Natural killer cell treated with Interleukin-12 subunit alpha and Interleukin-12 subunit beta and Interleukin-15 and Interleukin-18, amount 100 ng/mL, for 72 hours (primary cell): ENCODE results near the gene NGF. TPM values are rescaled to one million over a fixed set of nuclear protein-coding genes. Genes with fewer than 3 reads are reported as not detected.

Experiments
- ATAC-seq, 2 donors: fragments of 150-1000 bp; cut with Tn5 transposase in 1 of 2; sonication (Bioruptor Pico), chemical (Tn5 transposase) in 1 of 2; 2 replicates each; pipeline ENCODE4 v1.10.0; 2021
- DNase-seq: peaks from one replicate; pipeline ENCODE4 v3.0.0; 2022; ENCODE audit warnings: low spot score
- H3K27ac Mint-ChIP-seq, 2 donors: 1 replicate in 1 of 2; 2 replicates in 1 of 2; pipeline ENCODE4 v1.8.0; 2022; ENCODE audit warnings: mixed read lengths in 2 of 2, mild to moderate bottlenecking in 1 of 2, moderate library complexity in 1 of 2
- H3K27me3 Mint-ChIP-seq, 2 donors: 1 replicate in 1 of 2; 2 replicates in 1 of 2; pipeline ENCODE4 v1.8.0; 2022; ENCODE audit warnings: mixed read lengths in 2 of 2
- H3K36me3 Mint-ChIP-seq: one replicate; pipeline ENCODE4 v1.8.0; 2022; ENCODE audit warnings: mixed read lengths
- H3K4me1 Mint-ChIP-seq, 2 donors: 1 replicate in 1 of 2; 2 replicates in 1 of 2; pipeline ENCODE4 v1.8.0; 2022; ENCODE audit warnings: low read depth in 2 of 2, mixed read lengths in 2 of 2, mild to moderate bottlenecking in 1 of 2
- H3K4me3 Mint-ChIP-seq: one replicate; pipeline ENCODE4 v1.8.0; 2022; ENCODE audit warnings: mixed read lengths
- H3K9me3 Mint-ChIP-seq: 2 replicates; pipeline ENCODE4 v1.8.0; 2022; ENCODE audit warnings: mixed read lengths
- total RNA-seq, 2 donors: library from RNA; stranded (reverse); gene quantifications; one replicate each; pipeline ENCODE4 v1.2.3, GENCODE V29; 2022

Gene NGF
- total RNA-seq, 2 donors from 2014 or later: not detected

GRCh38 chr1:115293899-115294298 lies 44.1 kb downstream of the NGF start:
- Mint-ChIP-seq H3K36me3 (no peaks in the 10 kb centered on the region), H3K27me3 (peaks cover 14 to 37% of the 10 kb centered on the region in 2 donors), H3K27ac (no peak overlapping the region), H3K4me3 (no peak overlapping the region), H3K9me3 (no peaks in the 10 kb centered on the region), H3K4me1 (no peaks in the 10 kb centered on the region)
- DNase-seq (no peak), ATAC-seq (no peak)

GRCh38 chr1:115293006-115293405 lies 45.0 kb downstream of the NGF start:
- H3K27me3 Mint-ChIP-seq: peaks cover 14 to 37% of the 10 kb centered on the region in 2 donors
- H3K27ac Mint-ChIP-seq: no peak overlapping the region
- H3K36me3 Mint-ChIP-seq: no peaks in the 10 kb centered on the region
- ATAC-seq (no peak), DNase-seq (no peak)
- no peak overlapping the region for H3K4me3 Mint-ChIP-seq
- no peaks in the 10 kb centered on the region for H3K4me1 Mint-ChIP-seq
- H3K9me3 Mint-ChIP-seq: no peaks in the 10 kb centered on the region

- H3K4me1 Mint-ChIP-seq: no peaks in the 10 kb centered on the region
- ATAC-seq: no peak
- peaks cover 14 to 37% of the 10 kb centered on the region in 2 donors for H3K27me3 Mint-ChIP-seq
These were observed 46.3 kb downstream of the NGF start for GRCh38 chr1:115291741-115292140.

GRCh38 chr1:115289940-115290339 lies 48.1 kb downstream of the NGF start:
- H3K27ac Mint-ChIP-seq: no peak overlapping the region

More at GRCh38 chr1:115291741-115292140, 46.3 kb downstream of the NGF start:
- no peak for DNase-seq
- H3K9me3 Mint-ChIP-seq: no peaks in the 10 kb centered on the region
- no peaks in the 10 kb centered on the region for H3K36me3 Mint-ChIP-seq
- H3K4me3 Mint-ChIP-seq: no peak overlapping the region
- H3K27ac Mint-ChIP-seq: no peak overlapping the region

GRCh38 chr1:115288591-115289198 lies 49.4 kb downstream of the NGF start:
- Mint-ChIP-seq H3K27me3 (peaks cover 14 to 18% of the 10 kb centered on the region in 2 donors), H3K4me3 (no peak overlapping the region), H3K36me3 (no peaks in the 10 kb centered on the region), H3K27ac (no peak overlapping the region), H3K4me1 (no peaks in the 10 kb centered on the region), H3K9me3 (no peaks in the 10 kb centered on the region)
- ATAC-seq: no peak
- DNase-seq: no peak

More at GRCh38 chr1:115289940-115290339, 48.1 kb downstream of the NGF start:
- ATAC-seq (no peak), DNase-seq (no peak)
- Mint-ChIP-seq H3K27me3 (peaks cover 14 to 26% of the 10 kb centered on the region in 2 donors), H3K4me3 (no peak overlapping the region), H3K4me1 (no peaks in the 10 kb centered on the region), H3K9me3 (no peaks in the 10 kb centered on the region), H3K36me3 (no peaks in the 10 kb centered on the region)

- DNase-seq (no peak), ATAC-seq (no peak)
- H3K9me3 Mint-ChIP-seq: no peaks in the 10 kb centered on the region
- no peak overlapping the region for H3K27ac Mint-ChIP-seq
- peaks cover 15 to 27% of the 10 kb centered on the region in 2 donors for H3K27me3 Mint-ChIP-seq
- H3K4me3 Mint-ChIP-seq: no peak overlapping the region
- H3K36me3 Mint-ChIP-seq: no peaks in the 10 kb centered on the region
- no peaks in the 10 kb centered on the region for H3K4me1 Mint-ChIP-seq
These were observed 51.4 kb downstream of the NGF start for GRCh38 chr1:115286431-115287205.

GRCh38 chr1:115284209-115284608 lies 53.8 kb downstream of the NGF start:
- Mint-ChIP-seq H3K4me1 (no peaks in the 10 kb centered on the region), H3K4me3 (no peak overlapping the region), H3K27ac (no peak overlapping the region), H3K27me3 (peaks cover 2 to 10% of the 10 kb centered on the region in 2 donors), H3K9me3 (no peaks in the 10 kb centered on the region), H3K36me3 (no peaks in the 10 kb centered on the region)
- no peak for DNase-seq
- no peak for ATAC-seq

- Mint-ChIP-seq H3K9me3 (no peaks in the 10 kb centered on the region), H3K4me3 (no peak overlapping the region), H3K27ac (no peak overlapping the region), H3K4me1 (no peaks in the 10 kb centered on the region), H3K36me3 (no peaks in the 10 kb centered on the region), H3K27me3 (peaks cover 2 to 9% of the 10 kb centered on the region in 2 donors)
- DNase-seq (no peak), ATAC-seq (no peak)
These were observed 54.3 kb downstream of the NGF start for GRCh38 chr1:115283681-115284146.

- no peak overlapping the region for H3K27ac Mint-ChIP-seq
- ATAC-seq (no peak), DNase-seq (no peak)
- no peaks in the 10 kb centered on the region for H3K4me1 Mint-ChIP-seq
- H3K27me3 Mint-ChIP-seq: peaks cover 2 to 9% of the 10 kb centered on the region in 2 donors
- no peaks in the 10 kb centered on the region for H3K9me3 Mint-ChIP-seq
- no peak overlapping the region for H3K4me3 Mint-ChIP-seq
- H3K36me3 Mint-ChIP-seq: no peaks in the 10 kb centered on the region
These were observed 54.8 kb downstream of the NGF start for GRCh38 chr1:115283249-115283648.

- Mint-ChIP-seq H3K4me1 (no peaks in the 10 kb centered on the region), H3K27me3 (peaks cover 2 to 9% of the 10 kb centered on the region in 2 donors), H3K9me3 (no peaks in the 10 kb centered on the region), H3K4me3 (no peak overlapping the region), H3K36me3 (no peaks in the 10 kb centered on the region), H3K27ac (no peak overlapping the region)
- ATAC-seq (no peak), DNase-seq (no peak)
These were observed 55.2 kb downstream of the NGF start for GRCh38 chr1:115282807-115283208.

GRCh38 chr1:115281143-115281542 lies 56.9 kb downstream of the NGF start:
- Mint-ChIP-seq H3K36me3 (no peaks in the 10 kb centered on the region), H3K4me1 (no peaks in the 10 kb centered on the region), H3K27me3 (peaks cover 7 to 11% of the 10 kb centered on the region in 2 donors), H3K4me3 (no peak overlapping the region), H3K9me3 (peaks cover 5% of the 10 kb centered on the region), H3K27ac (no peak overlapping the region)
- DNase-seq: no peak
- no peak for ATAC-seq

GRCh38 chr1:115280064-115280463 lies 58.0 kb downstream of the NGF start:
- Mint-ChIP-seq H3K27ac (no peak overlapping the region), H3K27me3 (peaks cover 12 to 19% of the 10 kb centered on the region in 2 donors), H3K4me1 (no peaks in the 10 kb centered on the region), H3K4me3 (no peak overlapping the region), H3K36me3 (no peaks in the 10 kb centered on the region), H3K9me3 (peaks cover 5% of the 10 kb centered on the region)
- DNase-seq (no peak), ATAC-seq (no peak)

GRCh38 chr1:115278211-115278610 lies 59.8 kb downstream of the NGF start:
- Mint-ChIP-seq H3K9me3 (peaks cover 5% of the 10 kb centered on the region), H3K27me3 (peaks cover 19 to 24% of the 10 kb centered on the region in 2 donors)

GRCh38 chr1:115277276-115277675 lies 60.8 kb downstream of the NGF start:
- no peak overlapping the region for H3K4me3 Mint-ChIP-seq
- H3K36me3 Mint-ChIP-seq: no peaks in the 10 kb centered on the region
- H3K27me3 Mint-ChIP-seq: peaks cover 20 to 29% of the 10 kb centered on the region in 2 donors
- H3K9me3 Mint-ChIP-seq: peaks cover 5% of the 10 kb centered on the region
- ATAC-seq (no peak), DNase-seq (no peak)
- no peak overlapping the region for H3K27ac Mint-ChIP-seq
- H3K4me1 Mint-ChIP-seq: no peaks in the 10 kb centered on the region

More at GRCh38 chr1:115278211-115278610, 59.8 kb downstream of the NGF start:
- Mint-ChIP-seq H3K4me3 (no peak overlapping the region), H3K36me3 (no peaks in the 10 kb centered on the region), H3K4me1 (no peaks in the 10 kb centered on the region), H3K27ac (no peak overlapping the region)
- DNase-seq: no peak
- ATAC-seq: no peak
